Prostate gland (tissue), 2 donors: ENCODE data around the gene DBN1.

Experiments used
- CTCF ChIP-seq, 4 experiments: fragments of 200-600 bp in 2 of 4; fragments of 450-650 bp in 2 of 4; sonication (generic) in 2 of 4; IDR thresholded peaks; 1 replicate in 3 of 4; 2 replicates in 1 of 4; pipeline ENCODE4 v1.5.1; 2016 to 2019; ENCODE audit warnings: antibody characterized with exemption in 4 of 4, mild to moderate bottlenecking in 2 of 4, moderate library complexity in 2 of 4
- POLR2A ChIP-seq: fragments of 450-650 bp; IDR thresholded peaks from one replicate; pipeline ENCODE4 v1.6.1; 2016; ENCODE audit warnings: antibody characterized with exemption, mild to moderate bottlenecking
- POLR2AphosphoS5 ChIP-seq: sonication (generic); formaldehyde crosslinking; IDR thresholded peaks from one replicate; pipeline ENCODE4 v1.6.1; 2017; ENCODE audit warnings: antibody characterized with exemption

GRCh38 chr5:177508837-177509236, 35.4 kb upstream of the DBN1 start:
- TF ChIP-seq POLR2A (no peak), CTCF (IDR thresholded peaks at IDR 0.05) (no peak), POLR2AphosphoS5 (no peak)
